Neural progenitor cell (in vitro differentiated cells): ENCODE measurements around the gene PPFIA4.

Experiments used
- CTCF ChIP-seq: fragments of 200-600 bp; sonication (generic); IDR thresholded peaks from 2 replicates; pipeline ENCODE4 v1.5.1; 2017; ENCODE audit warnings: antibody characterized with exemption, mild to moderate bottlenecking
- EZH2phosphoT487 ChIP-seq: fragments of 200-600 bp; sonication (generic); IDR thresholded peaks from 2 replicates; pipeline ENCODE4 v1.6.1; 2017; ENCODE audit warnings: antibody characterized with exemption

GRCh38 chr1:203127666-203128430 is 101.6 kb downstream of the PPFIA4 start, which contains the start of gene ADORA1:
- TF ChIP-seq CTCF = peak; percentile 33
- peak; percentile 36 for TF ChIP-seq EZH2phosphoT487
